Lower leg skin (tissue), 4 donors: ENCODE data around the gene TPM1. TPM values are rescaled to one million over a fixed set of nuclear protein-coding genes. Genes with fewer than 3 reads are reported as not detected.
A peak's percentile ranks its signal among the peaks of the same experiment; 100 is the strongest.

Experiments
- DNase-seq, 2 donors: peaks; one replicate each; pipeline ENCODE4 v3.0.0-alpha.2; 2019; ENCODE audit warnings: low spot score in 2 of 2
- H3K4me3 ChIP-seq: fragments of 200-600 bp; sonication (generic); 2 replicates; pipeline ENCODE4 v1.5.1; 2017; ENCODE audit warnings: mild to moderate bottlenecking, low read depth; ENCODE audit not compliant: poor library complexity, severe bottlenecking
- POLR2A ChIP-seq, 2 donors: fragments of 450-650 bp; IDR thresholded peaks; one replicate each; pipeline ENCODE4 v1.6.1; 2016 to 2017; ENCODE audit warnings: antibody characterized with exemption in 2 of 2, mild to moderate bottlenecking in 1 of 2, moderate library complexity in 1 of 2
- WGBS, 2 donors: methylation state at CpG; one replicate each; pipeline ENCODE4 v1.1.5; 2018; 5-methylcytosine and 5-hydroxymethylcytosine counted together
- intact Hi-C: fragments of 100-400 bp; cut with DNase I; formaldehyde crosslinking; loops from one replicate; pipeline ENCODE4 v1.15.0; 2023; ENCODE audit warnings: low total_unique reads
- total RNA-seq, 4 donors: library from RNA; depleted of rRNA; stranded (reverse); fragments of >200 nt; gene quantifications; one replicate each; pipeline ENCODE4 v1.1.0, GENCODE V29; 2016
- TF ChIP-seq, protein P1 (sequence below), 3 donors: fragments of 450-650 bp; IDR thresholded peaks; one replicate each; pipeline ENCODE4 v1.5.1; 2016; ENCODE audit warnings: antibody characterized with exemption in 3 of 3, mild to moderate bottlenecking in 3 of 3, moderate library complexity in 2 of 3

TPM1 gene
- total RNA-seq, 4 donors from 2014 or later: 67.6 to 193 (median 95.9) TPM

DNA sequence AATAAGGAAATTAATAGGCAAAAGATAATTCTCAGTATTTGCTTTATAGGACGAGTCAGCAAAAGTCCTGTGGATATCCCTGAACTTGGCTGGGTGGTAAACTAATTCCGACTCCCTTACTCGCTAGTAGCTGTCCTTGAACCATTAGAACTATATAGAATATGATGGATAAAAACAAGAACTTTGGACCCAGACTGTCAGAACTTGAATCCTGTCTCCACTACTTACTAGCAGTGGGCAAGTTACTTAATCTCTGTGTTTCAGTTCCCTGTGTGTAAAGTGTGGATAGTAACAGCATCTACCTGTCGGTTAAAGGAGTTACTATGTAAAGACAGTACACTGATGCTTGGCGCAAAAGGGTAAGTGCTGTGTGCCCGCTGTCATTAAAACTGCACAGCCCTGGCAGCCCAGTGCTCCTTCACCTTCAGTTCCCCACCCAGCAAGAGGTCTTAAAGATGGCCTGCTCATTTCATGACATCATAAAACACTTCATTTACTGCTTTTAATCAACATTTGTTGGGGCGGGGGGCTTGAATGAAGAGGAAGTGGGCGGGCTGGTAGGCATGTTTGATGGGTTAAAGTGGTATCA lies 7.3 kb downstream of the TPM1 start:
- no peak overlapping the region for H3K4me3 ChIP-seq
- intact Hi-C loops: no loop called here
- TF ChIP-seq POLR2A (IDR thresholded peaks at IDR 0.05): no peak
- TF ChIP-seq, protein P1, sequence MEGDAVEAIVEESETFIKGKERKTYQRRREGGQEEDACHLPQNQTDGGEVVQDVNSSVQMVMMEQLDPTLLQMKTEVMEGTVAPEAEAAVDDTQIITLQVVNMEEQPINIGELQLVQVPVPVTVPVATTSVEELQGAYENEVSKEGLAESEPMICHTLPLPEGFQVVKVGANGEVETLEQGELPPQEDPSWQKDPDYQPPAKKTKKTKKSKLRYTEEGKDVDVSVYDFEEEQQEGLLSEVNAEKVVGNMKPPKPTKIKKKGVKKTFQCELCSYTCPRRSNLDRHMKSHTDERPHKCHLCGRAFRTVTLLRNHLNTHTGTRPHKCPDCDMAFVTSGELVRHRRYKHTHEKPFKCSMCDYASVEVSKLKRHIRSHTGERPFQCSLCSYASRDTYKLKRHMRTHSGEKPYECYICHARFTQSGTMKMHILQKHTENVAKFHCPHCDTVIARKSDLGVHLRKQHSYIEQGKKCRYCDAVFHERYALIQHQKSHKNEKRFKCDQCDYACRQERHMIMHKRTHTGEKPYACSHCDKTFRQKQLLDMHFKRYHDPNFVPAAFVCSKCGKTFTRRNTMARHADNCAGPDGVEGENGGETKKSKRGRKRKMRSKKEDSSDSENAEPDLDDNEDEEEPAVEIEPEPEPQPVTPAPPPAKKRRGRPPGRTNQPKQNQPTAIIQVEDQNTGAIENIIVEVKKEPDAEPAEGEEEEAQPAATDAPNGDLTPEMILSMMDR (IDR thresholded peaks at IDR 0.05): no peak
- no peak for DNase-seq
- 82 to 85% methylated on average over 8 of the region's 8 CpGs for WGBS, 2 donors

DNA sequence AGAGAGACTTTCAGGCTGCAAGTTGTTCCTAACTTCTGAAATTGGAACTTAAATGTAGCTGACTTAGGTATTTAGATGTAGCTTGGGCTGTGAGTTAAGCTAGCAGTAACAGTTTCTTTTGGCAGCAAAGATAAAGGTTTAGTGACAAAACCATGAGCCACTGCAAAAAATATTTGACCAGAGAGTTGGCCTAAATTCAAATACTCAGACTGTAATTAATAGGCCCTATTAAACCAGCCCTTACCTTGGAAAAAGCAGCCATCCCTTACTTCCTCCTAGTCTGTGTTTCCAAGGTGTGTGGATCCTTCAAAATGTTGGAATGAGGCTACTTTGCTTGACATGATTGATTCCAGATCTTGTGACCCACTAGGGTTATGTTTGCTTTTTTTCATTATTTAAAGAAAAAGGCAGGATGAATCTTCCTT lies 8.2 kb downstream of the TPM1 start:
- H3K4me3 ChIP-seq: no peak overlapping the region
- no peak for DNase-seq
- TF ChIP-seq, protein P1 (IDR thresholded peaks at IDR 0.05): no peak
- intact Hi-C loops: no loop called here

DNA sequence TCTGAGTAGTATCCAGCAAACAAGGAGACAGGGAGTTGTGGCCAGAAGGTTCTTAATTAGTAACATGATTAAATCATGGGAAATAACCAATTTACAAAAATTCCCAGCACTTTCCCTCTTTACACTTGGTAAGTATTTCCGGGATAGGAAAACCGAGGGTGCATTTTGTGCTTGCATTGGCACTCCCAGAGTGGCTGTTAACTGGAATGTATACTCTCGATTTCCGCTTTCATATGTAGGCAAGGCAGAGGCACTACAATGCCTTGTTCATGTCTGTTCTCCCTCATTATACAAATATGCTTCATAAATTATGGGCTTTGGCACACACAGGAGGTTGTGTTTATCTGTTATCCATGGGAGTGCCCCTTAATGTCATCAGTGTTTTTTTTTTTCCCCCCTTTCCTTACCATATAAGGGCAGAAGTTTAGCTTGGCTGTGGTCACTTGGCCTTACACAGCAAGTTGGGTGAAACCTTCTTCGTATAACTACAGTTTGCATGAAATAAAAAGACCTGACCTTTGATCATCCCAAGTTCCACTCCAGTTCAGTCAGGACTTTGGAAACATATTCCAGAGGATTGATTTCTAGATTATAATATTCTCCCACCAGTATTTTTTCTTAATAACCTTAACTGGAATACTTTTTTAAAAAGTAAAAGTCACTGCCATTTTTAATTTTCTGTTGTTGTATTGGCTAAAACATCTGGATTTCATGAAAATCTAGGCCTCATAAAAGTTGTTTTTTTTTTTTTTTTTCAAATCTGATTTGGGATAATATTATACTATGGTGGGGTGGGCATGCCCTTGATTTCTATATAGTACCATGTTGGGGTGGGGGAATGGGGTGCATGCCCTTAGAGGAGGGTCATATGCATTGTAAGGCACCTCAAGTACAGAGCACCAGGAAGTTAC lies 8.9 kb downstream of the TPM1 start:
- WGBS, 2 donors: 49 to 53% methylated on average over 5 of the region's 5 CpGs
- TF ChIP-seq POLR2A (IDR thresholded peaks at IDR 0.05): no peak
- intact Hi-C loops: no loop called here

DNA sequence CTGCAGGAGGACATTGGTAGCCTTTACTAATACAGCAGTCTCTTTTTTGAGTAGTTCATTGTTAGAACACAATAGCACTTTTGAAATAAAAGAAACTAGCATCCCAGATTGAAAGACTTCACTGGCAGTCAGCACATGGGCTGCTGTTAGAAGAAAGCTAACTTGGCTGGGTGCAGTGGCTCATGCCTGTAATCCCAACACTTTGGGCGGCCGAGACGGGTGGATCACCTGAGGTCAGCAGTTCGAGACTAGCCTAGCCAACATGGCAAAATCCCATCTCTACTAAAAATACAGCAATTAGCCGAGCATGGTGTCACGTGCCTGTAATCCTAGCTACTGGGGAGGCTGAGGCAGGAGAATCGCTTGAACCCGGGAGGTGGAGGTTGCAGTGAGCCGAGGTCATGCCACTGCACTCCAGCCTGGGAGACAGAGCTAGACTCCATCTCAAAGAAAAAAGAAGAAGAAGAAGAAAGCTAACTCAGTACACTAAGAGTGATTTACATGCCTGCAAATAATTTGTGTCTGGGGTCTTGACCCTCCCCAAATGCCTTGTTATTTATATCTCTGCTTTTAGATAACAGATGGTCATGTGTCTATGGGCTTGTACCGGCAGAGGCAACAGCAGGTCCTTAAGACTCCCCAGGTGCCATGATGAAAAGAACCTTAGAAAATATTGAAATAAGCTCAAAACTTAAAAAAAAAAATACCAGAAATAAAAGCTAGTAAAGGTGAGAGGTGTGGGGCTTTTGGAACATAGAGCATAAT lies 9.7 kb downstream of the TPM1 start:
- DNase-seq: peak in 1 of 2 donors; percentile 42
- TF ChIP-seq, protein P1 (IDR thresholded peaks at IDR 0.05): no peak
- no peak for TF ChIP-seq POLR2A (IDR thresholded peaks at IDR 0.05)
- intact Hi-C loops: no loop called here
- WGBS, 2 donors: 73 to 79% methylated on average over 10 of the region's 10 CpGs
- no peak overlapping the region for H3K4me3 ChIP-seq

More for the DNA sequence above, 8.9 kb downstream of the TPM1 start:
- no peak for DNase-seq
- H3K4me3 ChIP-seq: no peak overlapping the region

DNA sequence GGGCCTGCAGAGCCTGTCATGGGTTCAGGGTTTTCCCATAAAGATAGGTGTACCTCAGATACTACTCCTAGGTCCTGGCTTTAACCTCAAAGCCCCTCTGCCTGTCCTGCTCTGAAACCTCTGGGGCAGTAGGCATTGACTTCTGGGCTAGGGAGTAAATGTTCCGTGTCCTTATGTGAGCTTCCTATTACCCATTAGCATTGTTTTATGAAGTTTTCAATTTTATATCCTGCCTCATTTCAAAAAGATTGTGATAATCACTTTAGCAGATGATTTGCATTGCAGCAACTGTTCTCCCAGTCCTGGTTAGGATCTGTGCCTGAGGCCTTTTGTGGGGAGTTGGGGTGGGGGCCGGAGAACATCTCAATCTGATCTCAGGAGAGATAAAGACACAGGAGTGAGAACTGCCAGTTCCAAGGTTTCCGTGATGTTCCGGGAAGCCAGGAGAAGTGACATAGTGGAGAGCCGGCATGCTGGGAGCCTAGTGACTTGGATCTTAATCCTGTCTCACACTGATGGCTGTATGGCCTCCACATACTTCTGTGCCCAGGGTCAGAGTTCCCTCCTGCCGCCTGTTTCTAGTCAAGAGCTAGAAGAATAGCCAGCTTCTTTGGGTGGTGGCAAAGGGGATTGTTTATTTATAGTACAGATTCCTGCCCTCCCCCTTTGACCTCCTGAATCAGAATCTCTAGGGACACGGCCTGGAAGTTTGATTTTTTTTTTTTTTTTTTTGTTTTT lies 10.6 kb downstream of the TPM1 start:
- no peak overlapping the region for H3K4me3 ChIP-seq
- whole genome bisulfite sequencing, 2 donors: 40 to 41% methylated on average over 7 of the region's 7 CpGs
- intact Hi-C loops: no loop called here
- peak; percentile 73 to 91 for DNase-seq
- TF ChIP-seq, protein P1 (IDR thresholded peaks at IDR 0.05): no peak
- TF ChIP-seq POLR2A (IDR thresholded peaks at IDR 0.05): no peak
